ENCODE measurements around the gene CENPX.

Gene CENPX

DNA sequence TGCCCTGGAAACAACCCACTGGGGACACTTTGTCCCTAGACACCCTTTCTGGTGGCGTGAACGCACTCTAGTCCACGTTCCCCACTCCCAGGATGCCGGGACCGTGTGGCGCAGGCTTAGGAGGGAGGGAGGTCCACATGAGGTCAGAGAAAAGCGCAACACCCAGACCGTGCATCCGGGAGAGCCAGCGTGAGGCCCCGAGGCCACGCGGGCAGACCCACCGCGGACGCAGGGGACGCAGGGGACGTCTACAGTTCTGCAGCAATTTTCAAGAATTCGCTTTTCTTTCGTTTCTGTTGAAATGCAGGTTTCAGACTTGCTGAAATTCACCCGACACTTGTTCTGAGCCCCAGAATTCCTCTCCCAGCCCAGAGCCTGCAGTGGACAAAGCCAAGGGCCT, 24.2 kb upstream of the CENPX start:
- TF ChIP-seq CTCF (IDR thresholded peaks at IDR 0.05), result no peak
- Histone ChIP-seq H2AFZ (no peak overlapping the region), H3K27ac (no peak overlapping the region), H3K4me3 (ENCODE audit: low read depth, low read length) (no peak overlapping the region), H3K79me2 (no peaks in the 10 kb centered on the region), H3K27me3 (ENCODE audit: control insufficient read depth, insufficient read depth, low read length) (no peaks in the 10 kb centered on the region), H3K4me2 (ENCODE audit: low read length) (no peak overlapping the region), H3K36me3 (ENCODE audit: control insufficient read depth, insufficient read depth, low read length) (no peaks in the 10 kb centered on the region), H3K9ac (no peak overlapping the region), H3K9me3 (ENCODE audit: control insufficient read depth, low read length) (no peaks in the 10 kb centered on the region), H3K4me1 (no peaks in the 10 kb centered on the region)

GRCh38 chr17:82045936-82046484, 23.3 kb upstream of the CENPX start:
- no peak overlapping the region for H3K9ac ChIP-seq
- no peaks in the 10 kb centered on the region for H3K79me2 ChIP-seq
- TF ChIP-seq CTCF (IDR thresholded peaks at IDR 0.05), result no peak
- H3K4me3 ChIP-seq (ENCODE audit: low read depth, low read length), result no peak overlapping the region
- H3K9me3 ChIP-seq (ENCODE audit: control insufficient read depth, low read length), result no peaks in the 10 kb centered on the region
- no peak overlapping the region for H3K4me2 ChIP-seq (ENCODE audit: low read length)
- no peaks in the 10 kb centered on the region for H3K36me3 ChIP-seq (ENCODE audit: control insufficient read depth, insufficient read depth, low read length)
- no peaks in the 10 kb centered on the region for H3K27me3 ChIP-seq (ENCODE audit: control insufficient read depth, insufficient read depth, low read length)
- H3K27ac ChIP-seq, result no peak overlapping the region
- no peaks in the 10 kb centered on the region for H3K4me1 ChIP-seq
- H2AFZ ChIP-seq, result no peak overlapping the region

DNA sequence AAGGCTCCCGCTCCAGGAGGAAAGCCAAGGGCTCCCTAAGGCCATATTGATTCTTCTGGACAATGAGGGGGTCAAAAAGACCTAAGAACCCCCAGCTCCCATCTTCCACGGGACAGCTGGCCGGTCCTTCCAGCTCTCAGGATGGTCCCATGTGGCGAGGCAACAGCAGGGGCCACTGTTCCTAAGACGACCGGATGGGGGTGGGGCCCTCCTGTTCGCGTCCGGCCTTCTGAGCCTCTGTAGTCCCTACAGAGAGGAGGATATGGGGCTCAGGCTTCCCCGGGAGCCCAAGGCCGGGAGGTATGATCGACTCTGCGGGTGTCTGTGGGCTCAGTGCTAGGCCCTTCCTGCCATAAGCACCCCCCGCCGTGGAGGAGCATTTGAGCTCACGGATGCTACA, 20.8 kb upstream of the CENPX start:
- Histone ChIP-seq H2AFZ (no peak overlapping the region), H3K4me1 (no peaks in the 10 kb centered on the region), H3K9me3 (ENCODE audit: control insufficient read depth, low read length) (no peaks in the 10 kb centered on the region), H3K4me3 (ENCODE audit: low read depth, low read length) (no peak overlapping the region), H3K4me2 (ENCODE audit: low read length) (no peak overlapping the region), H3K79me2 (no peaks in the 10 kb centered on the region), H3K27me3 (ENCODE audit: control insufficient read depth, insufficient read depth, low read length) (no peaks in the 10 kb centered on the region), H3K27ac (no peak overlapping the region), H3K36me3 (ENCODE audit: control insufficient read depth, insufficient read depth, low read length) (no peaks in the 10 kb centered on the region), H3K9ac (no peak overlapping the region)
- no peak for TF ChIP-seq CTCF (IDR thresholded peaks at IDR 0.05)

DNA sequence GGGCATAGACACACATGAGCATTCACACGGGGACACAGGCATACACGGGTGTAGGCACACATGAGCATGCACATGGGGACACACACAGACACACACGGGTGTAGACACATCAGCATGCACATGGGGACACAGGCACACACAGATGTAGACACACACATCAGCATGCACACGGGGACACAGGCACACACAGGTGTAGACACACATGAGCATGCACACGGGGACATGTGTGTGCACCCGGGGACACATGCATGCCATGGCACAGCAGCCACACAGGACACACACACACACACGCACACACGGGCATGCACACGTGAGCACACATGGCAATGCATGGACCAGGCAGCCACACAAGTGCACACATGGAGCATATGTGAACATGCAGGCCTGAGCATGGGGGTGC, 20.0 kb upstream of the CENPX start:
- no peaks in the 10 kb centered on the region for H3K27me3 ChIP-seq (ENCODE audit: control insufficient read depth, insufficient read depth, low read length)
- no peaks in the 10 kb centered on the region for H3K36me3 ChIP-seq (ENCODE audit: control insufficient read depth, insufficient read depth, low read length)
- no peak overlapping the region for H3K4me2 ChIP-seq (ENCODE audit: low read length)
- no peak overlapping the region for H3K9ac ChIP-seq
- no peak for TF ChIP-seq CTCF (IDR thresholded peaks at IDR 0.05)
- no peak overlapping the region for H2AFZ ChIP-seq
- no peaks in the 10 kb centered on the region for H3K4me1 ChIP-seq
- H3K4me3 ChIP-seq (ENCODE audit: low read depth, low read length), result no peak overlapping the region
- H3K27ac ChIP-seq, result no peak overlapping the region
- H3K79me2 ChIP-seq, result no peaks in the 10 kb centered on the region
- H3K9me3 ChIP-seq (ENCODE audit: control insufficient read depth, low read length), result no peaks in the 10 kb centered on the region

DNA sequence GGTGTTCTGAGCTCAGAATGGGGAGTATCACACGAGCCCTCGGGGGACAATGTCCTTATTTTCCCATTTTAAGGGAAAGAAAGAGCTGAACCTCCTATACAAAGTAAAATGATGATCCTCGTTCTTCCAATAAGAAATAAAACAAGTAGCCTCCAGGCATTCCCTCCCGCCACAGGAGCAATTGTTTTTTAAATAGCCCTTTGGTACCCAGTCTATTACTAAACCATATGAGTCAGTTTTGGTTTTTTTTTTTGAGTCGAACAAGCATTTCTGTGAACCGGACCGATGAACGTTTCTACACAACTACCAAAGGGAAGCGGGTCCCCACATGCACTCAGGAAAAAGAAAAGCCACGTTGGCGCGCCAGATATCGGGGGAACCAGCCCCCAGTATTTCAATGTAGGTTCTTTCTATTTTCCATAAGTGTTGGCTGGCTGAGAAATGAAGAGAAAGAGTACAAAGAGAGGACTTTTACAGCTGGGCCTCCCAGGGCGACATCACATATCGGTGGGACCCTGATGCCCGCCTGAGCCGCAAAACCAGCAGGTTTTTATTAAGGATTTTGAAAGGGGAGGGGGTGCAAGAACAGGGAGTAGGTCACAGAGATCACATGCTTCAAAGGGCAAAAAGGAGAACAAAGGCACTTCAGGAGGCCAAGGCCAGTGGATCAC, 18.6 kb upstream of the CENPX start:
- Histone ChIP-seq H3K9me3 (ENCODE audit: control insufficient read depth, low read length) (no peaks in the 10 kb centered on the region), H2AFZ (no peak overlapping the region), H3K36me3 (ENCODE audit: control insufficient read depth, insufficient read depth, low read length) (no peaks in the 10 kb centered on the region), H3K4me3 (ENCODE audit: low read depth, low read length) (no peak overlapping the region), H3K9ac (no peak overlapping the region), H3K27me3 (ENCODE audit: control insufficient read depth, insufficient read depth, low read length) (no peaks in the 10 kb centered on the region), H3K4me2 (ENCODE audit: low read length) (no peak overlapping the region), H3K27ac (no peak overlapping the region), H3K79me2 (no peaks in the 10 kb centered on the region), H3K4me1 (peaks cover 4% of the 10 kb centered on the region)
- no peak for TF ChIP-seq CTCF (IDR thresholded peaks at IDR 0.05)
